ENCODE measurements around the gene FRZB.

The FRZB gene

DNA sequence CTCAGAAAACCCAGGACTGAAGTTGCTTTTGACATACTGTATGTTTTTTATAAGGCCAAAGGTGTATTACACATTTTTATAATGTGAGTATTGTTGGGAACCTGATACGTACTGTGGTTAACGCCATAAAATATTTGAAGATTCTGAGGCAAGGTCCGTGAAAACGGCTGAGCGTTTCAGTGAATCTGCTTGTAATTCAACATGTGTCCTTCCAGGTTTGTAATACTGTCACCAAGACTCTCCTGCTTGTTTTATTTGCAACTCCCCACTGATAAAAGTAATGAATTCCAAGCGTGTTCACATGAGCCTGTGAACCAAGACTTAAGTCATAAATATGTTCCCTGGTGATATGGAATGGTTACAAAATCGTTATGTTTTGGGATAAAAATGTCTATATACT lies 23.9 kb upstream of the FRZB start:
- TF ChIP-seq, protein P1, sequence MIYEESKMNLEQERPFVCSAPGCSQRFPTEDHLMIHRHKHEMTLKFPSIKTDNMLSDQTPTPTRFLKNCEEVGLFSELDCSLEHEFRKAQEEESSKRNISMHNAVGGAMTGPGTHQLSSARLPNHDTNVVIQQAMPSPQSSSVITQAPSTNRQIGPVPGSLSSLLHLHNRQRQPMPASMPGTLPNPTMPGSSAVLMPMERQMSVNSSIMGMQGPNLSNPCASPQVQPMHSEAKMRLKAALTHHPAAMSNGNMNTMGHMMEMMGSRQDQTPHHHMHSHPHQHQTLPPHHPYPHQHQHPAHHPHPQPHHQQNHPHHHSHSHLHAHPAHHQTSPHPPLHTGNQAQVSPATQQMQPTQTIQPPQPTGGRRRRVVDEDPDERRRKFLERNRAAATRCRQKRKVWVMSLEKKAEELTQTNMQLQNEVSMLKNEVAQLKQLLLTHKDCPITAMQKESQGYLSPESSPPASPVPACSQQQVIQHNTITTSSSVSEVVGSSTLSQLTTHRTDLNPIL (CRISPR knock-in tag; IDR thresholded peaks at IDR 0.05; ENCODE audit: low read depth) = no peak
- TF ChIP-seq CSDC2 (CRISPR knock-in tag; IDR thresholded peaks at IDR 0.05) = no peak
- no peak for TF ChIP-seq ZC3H10 (CRISPR knock-in tag; IDR thresholded peaks at IDR 0.05)
- TF ChIP-seq ZFP3 (CRISPR knock-in tag; IDR thresholded peaks at IDR 0.05) = no peak
- no peak for TF ChIP-seq TCF4 (CRISPR knock-in tag; IDR thresholded peaks at IDR 0.05; ENCODE audit: borderline replicate concordance)
- TF ChIP-seq RARB (CRISPR knock-in tag; IDR thresholded peaks at IDR 0.05) = no peak
- TF ChIP-seq OSR1 (CRISPR knock-in tag; IDR thresholded peaks at IDR 0.05) = no peak
- TF ChIP-seq GLIS3 (CRISPR knock-in tag; IDR thresholded peaks at IDR 0.05) = no peak
- no peak for TF ChIP-seq TOX (CRISPR knock-in tag; IDR thresholded peaks at IDR 0.05; ENCODE audit: borderline replicate concordance)
- TF ChIP-seq ZNF8 (CRISPR knock-in tag; IDR thresholded peaks at IDR 0.05) = no peak
- TF ChIP-seq, protein P2, sequence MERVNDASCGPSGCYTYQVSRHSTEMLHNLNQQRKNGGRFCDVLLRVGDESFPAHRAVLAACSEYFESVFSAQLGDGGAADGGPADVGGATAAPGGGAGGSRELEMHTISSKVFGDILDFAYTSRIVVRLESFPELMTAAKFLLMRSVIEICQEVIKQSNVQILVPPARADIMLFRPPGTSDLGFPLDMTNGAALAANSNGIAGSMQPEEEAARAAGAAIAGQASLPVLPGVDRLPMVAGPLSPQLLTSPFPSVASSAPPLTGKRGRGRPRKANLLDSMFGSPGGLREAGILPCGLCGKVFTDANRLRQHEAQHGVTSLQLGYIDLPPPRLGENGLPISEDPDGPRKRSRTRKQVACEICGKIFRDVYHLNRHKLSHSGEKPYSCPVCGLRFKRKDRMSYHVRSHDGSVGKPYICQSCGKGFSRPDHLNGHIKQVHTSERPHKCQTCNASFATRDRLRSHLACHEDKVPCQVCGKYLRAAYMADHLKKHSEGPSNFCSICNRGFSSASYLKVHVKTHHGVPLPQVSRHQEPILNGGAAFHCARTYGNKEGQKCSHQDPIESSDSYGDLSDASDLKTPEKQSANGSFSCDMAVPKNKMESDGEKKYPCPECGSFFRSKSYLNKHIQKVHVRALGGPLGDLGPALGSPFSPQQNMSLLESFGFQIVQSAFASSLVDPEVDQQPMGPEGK (CRISPR knock-in tag; IDR thresholded peaks at IDR 0.05; ENCODE audit: borderline replicate concordance) = no peak
- no peak for TF ChIP-seq ESRRG (CRISPR knock-in tag; IDR thresholded peaks at IDR 0.05)
- TF ChIP-seq SNAI2 (CRISPR knock-in tag; IDR thresholded peaks at IDR 0.05) = no peak
- TF ChIP-seq ZNF70 (CRISPR knock-in tag; IDR thresholded peaks at IDR 0.05) = no peak
- no peak for TF ChIP-seq ZNF565 (CRISPR knock-in tag; conservative IDR thresholded peaks at IDR 0.05; ENCODE audit: low read depth)
- no peak for TF ChIP-seq PPARA (CRISPR knock-in tag; IDR thresholded peaks at IDR 0.05; ENCODE audit: borderline replicate concordance)
- TF ChIP-seq, protein P3, sequence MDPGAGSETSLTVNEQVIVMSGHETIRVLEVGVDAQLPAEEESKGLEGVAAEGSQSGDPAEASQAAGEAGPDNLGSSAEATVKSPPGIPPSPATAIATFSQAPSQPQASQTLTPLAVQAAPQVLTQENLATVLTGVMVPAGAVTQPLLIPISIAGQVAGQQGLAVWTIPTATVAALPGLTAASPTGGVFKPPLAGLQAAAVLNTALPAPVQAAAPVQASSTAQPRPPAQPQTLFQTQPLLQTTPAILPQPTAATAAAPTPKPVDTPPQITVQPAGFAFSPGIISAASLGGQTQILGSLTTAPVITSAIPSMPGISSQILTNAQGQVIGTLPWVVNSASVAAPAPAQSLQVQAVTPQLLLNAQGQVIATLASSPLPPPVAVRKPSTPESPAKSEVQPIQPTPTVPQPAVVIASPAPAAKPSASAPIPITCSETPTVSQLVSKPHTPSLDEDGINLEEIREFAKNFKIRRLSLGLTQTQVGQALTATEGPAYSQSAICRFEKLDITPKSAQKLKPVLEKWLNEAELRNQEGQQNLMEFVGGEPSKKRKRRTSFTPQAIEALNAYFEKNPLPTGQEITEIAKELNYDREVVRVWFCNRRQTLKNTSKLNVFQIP (CRISPR knock-in tag; IDR thresholded peaks at IDR 0.05; ENCODE audit: borderline replicate concordance, low read depth) = no peak
- ATAC-seq = no peak

DNA sequence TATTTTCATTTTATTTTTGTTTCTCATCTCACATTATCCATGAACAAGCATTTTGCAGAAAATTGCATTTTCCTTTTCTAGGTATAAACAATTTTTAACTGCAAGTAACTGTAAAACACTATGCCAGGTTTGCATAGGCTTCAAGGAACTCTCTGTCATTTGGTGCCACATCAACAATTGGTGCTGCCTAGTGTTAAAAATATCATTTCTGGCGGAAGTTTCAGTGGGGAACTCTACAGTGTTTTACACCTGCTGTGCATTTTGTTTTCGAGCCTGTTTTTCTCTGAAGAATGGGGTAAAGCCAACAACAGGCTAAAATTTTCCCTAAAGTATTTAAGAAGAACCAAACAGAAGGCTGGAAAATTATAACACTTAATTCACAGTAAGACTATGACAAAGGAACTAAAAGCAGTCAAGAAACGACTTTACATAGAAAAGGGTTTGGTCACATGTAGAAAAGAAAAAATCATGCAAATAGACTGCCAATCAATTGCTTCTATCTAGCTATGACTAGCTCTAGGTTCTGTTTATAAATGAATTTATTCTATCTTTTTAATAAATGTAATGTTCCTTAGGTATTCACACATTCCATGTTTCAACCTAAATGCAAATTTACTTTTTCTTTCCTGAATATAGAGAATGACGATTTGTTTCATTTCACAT lies 21.4 kb upstream of the FRZB start:
- TF ChIP-seq TOX (CRISPR knock-in tag; IDR thresholded peaks at IDR 0.05; ENCODE audit: borderline replicate concordance) (no peak), ZNF8 (CRISPR knock-in tag; IDR thresholded peaks at IDR 0.05) (no peak), PPARA (CRISPR knock-in tag; IDR thresholded peaks at IDR 0.05; ENCODE audit: borderline replicate concordance) (no peak), ISL1 (CRISPR knock-in tag; IDR thresholded peaks at IDR 0.05) (no peak), ZFP30 (CRISPR knock-in tag; IDR thresholded peaks at IDR 0.05) (no peak), GLIS3 (CRISPR knock-in tag; IDR thresholded peaks at IDR 0.05) (no peak), CSDC2 (CRISPR knock-in tag; IDR thresholded peaks at IDR 0.05) (no peak), ARNTL (CRISPR knock-in tag; IDR thresholded peaks at IDR 0.05; ENCODE audit: borderline replicate concordance, low read depth) (no peak), BACH2 (CRISPR knock-in tag; IDR thresholded peaks at IDR 0.05; ENCODE audit: borderline replicate concordance) (no peak), TCF4 (CRISPR knock-in tag; IDR thresholded peaks at IDR 0.05; ENCODE audit: borderline replicate concordance) (no peak), ESRRG (CRISPR knock-in tag; IDR thresholded peaks at IDR 0.05) (no peak), ZFP3 (CRISPR knock-in tag; IDR thresholded peaks at IDR 0.05) (no peak), ZNF565 (CRISPR knock-in tag; conservative IDR thresholded peaks at IDR 0.05; ENCODE audit: low read depth) (no peak), ZNF70 (CRISPR knock-in tag; IDR thresholded peaks at IDR 0.05) (no peak)
- TF ChIP-seq, protein P4, sequence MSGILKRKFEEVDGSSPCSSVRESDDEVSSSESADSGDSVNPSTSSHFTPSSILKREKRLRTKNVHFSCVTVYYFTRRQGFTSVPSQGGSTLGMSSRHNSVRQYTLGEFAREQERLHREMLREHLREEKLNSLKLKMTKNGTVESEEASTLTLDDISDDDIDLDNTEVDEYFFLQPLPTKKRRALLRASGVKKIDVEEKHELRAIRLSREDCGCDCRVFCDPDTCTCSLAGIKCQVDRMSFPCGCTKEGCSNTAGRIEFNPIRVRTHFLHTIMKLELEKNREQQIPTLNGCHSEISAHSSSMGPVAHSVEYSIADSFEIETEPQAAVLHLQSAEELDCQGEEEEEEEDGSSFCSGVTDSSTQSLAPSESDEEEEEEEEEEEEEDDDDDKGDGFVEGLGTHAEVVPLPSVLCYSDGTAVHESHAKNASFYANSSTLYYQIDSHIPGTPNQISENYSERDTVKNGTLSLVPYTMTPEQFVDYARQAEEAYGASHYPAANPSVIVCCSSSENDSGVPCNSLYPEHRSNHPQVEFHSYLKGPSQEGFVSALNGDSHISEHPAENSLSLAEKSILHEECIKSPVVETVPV (CRISPR knock-in tag; IDR thresholded peaks at IDR 0.05) = no peak
- TF ChIP-seq, protein P2 (CRISPR knock-in tag; IDR thresholded peaks at IDR 0.05; ENCODE audit: borderline replicate concordance) = no peak
- TF ChIP-seq, protein P3 (CRISPR knock-in tag; IDR thresholded peaks at IDR 0.05; ENCODE audit: borderline replicate concordance, low read depth) = no peak
- TF ChIP-seq, protein P1 (CRISPR knock-in tag; IDR thresholded peaks at IDR 0.05; ENCODE audit: low read depth) = no peak
- TF ChIP-seq, protein P5, sequence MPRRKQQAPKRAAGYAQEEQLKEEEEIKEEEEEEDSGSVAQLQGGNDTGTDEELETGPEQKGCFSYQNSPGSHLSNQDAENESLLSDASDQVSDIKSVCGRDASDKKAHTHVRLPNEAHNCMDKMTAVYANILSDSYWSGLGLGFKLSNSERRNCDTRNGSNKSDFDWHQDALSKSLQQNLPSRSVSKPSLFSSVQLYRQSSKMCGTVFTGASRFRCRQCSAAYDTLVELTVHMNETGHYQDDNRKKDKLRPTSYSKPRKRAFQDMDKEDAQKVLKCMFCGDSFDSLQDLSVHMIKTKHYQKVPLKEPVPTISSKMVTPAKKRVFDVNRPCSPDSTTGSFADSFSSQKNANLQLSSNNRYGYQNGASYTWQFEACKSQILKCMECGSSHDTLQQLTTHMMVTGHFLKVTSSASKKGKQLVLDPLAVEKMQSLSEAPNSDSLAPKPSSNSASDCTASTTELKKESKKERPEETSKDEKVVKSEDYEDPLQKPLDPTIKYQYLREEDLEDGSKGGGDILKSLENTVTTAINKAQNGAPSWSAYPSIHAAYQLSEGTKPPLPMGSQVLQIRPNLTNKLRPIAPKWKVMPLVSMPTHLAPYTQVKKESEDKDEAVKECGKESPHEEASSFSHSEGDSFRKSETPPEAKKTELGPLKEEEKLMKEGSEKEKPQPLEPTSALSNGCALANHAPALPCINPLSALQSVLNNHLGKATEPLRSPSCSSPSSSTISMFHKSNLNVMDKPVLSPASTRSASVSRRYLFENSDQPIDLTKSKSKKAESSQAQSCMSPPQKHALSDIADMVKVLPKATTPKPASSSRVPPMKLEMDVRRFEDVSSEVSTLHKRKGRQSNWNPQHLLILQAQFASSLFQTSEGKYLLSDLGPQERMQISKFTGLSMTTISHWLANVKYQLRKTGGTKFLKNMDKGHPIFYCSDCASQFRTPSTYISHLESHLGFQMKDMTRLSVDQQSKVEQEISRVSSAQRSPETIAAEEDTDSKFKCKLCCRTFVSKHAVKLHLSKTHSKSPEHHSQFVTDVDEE (CRISPR knock-in tag; IDR thresholded peaks at IDR 0.05) = no peak
- ATAC-seq = no peak

All from SK-N-SH treated with all-trans-retinoic acid at 6 μM for 48 hours (cell line).